ENCODE data around the gene GALNT1. TPM values are rescaled to one million over a fixed set of nuclear protein-coding genes. Genes with fewer than 3 reads are reported as not detected.

GALNT1 gene
- total RNA-seq, 1 experiment from 2014 or later: 77.9 TPM

DNA sequence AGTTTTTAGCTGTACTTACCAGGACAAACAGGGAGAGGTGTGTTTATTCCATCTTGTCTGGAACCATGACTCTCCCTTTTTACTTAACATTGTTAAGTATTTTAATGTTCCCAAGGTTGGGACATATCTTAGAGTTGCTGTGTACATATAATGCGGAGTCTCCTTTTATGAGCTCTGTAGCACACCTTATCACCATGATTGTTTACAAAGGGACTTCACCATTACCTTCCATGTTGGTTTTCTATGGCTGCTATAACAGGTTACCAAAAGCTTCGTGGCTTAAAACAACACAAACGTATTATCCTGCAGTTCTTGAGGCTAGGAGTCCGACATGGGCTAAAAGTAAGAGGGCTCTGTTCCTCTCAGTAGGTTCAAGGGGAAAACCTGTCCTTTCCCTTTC lies 164.3 kb downstream of the GALNT1 start:
- no peak overlapping the region for H3K9ac ChIP-seq (ENCODE audit: extremely low read depth, insufficient read length, low read length)
- no peak for TF ChIP-seq CTCF (conservative IDR thresholded peaks at IDR 0.05)
- H3K27me3 Mint-ChIP-seq (ENCODE audit: low read depth): peaks cover 13% of the 10 kb centered on the region
- H2AFZ ChIP-seq (ENCODE audit: low read length): no peak overlapping the region
- H3K79me1 ChIP-seq (ENCODE audit: insufficient read depth, low read depth, low read length, poor library complexity, severe bottlenecking): no peaks in the 10 kb centered on the region
- H3K56ac ChIP-seq (ENCODE audit: insufficient read length, low read depth, low read length): no peak overlapping the region
- no peaks in the 10 kb centered on the region for H3K27me3 ChIP-seq (ENCODE audit: insufficient read depth, low read length)
- H4K20me1 ChIP-seq (ENCODE audit: control insufficient read depth, insufficient read depth, insufficient read length): no peaks in the 10 kb centered on the region
- H3K4me1 ChIP-seq (ENCODE audit: insufficient read depth, low read length): no peaks in the 10 kb centered on the region; the same call in 1 of the 2 replicates
- no peak overlapping the region for H3K27ac Mint-ChIP-seq
- H3T11ph ChIP-seq (ENCODE audit: low read length): no peak overlapping the region
- peaks cover 0 to 14% (median 0%) of the 10 kb centered on the region in 3 experiments; a peak in 3 of 7 replicates for H3K36me3 Mint-ChIP-seq (ENCODE audit: insufficient read depth in 1 of 3, low read depth in 3 of 3)
- H2BK120ac ChIP-seq (ENCODE audit: low read depth, low read length, poor library complexity, severe bottlenecking): no peak overlapping the region
- no peak for DNase-seq
- no peak overlapping the region for H4K5ac ChIP-seq (ENCODE audit: insufficient read length, low read depth, low read length)
- no CpG with 5 or more reads among the region's 4 CpGs for WGBS (ENCODE audit: extremely low coverage, insufficient read length, low lambda C conversion rate)
- no peak overlapping the region for H3K18ac ChIP-seq (ENCODE audit: insufficient read length, low read depth, low read length)
- no peak overlapping the region for H4K8ac ChIP-seq (replicated peaks; ENCODE audit: insufficient read length, low read depth, low read length)
- H3K27ac ChIP-seq (ENCODE audit: insufficient read length, low read depth, low read length): no peak overlapping the region
- no peak overlapping the region for H4K91ac ChIP-seq (ENCODE audit: insufficient read length, low read depth, low read length)
- H3K9me3 ChIP-seq (ENCODE audit: control insufficient read depth, low read depth, low read length): no peaks in the 10 kb centered on the region
- H2BK5ac ChIP-seq (ENCODE audit: insufficient read length, low read length): no peak overlapping the region
- no peak overlapping the region for H3K4me3 Mint-ChIP-seq
- no peaks in the 10 kb centered on the region for H3K23me2 ChIP-seq (ENCODE audit: insufficient read length, low read depth, low read length, poor library complexity, severe bottlenecking)
- no peak overlapping the region for H2BK15ac ChIP-seq (ENCODE audit: low read depth, low read length)
- peaks cover 22 to 24% of the 10 kb centered on the region in 2 experiments for H3K4me1 Mint-ChIP-seq
- peaks cover 6% of the 10 kb centered on the region in 2 experiments; a peak in 4 of 5 replicates for H3K9me3 Mint-ChIP-seq
- no peak overlapping the region for H3K23ac ChIP-seq (ENCODE audit: insufficient read length, low read depth, low read length)
- H3K14ac ChIP-seq (ENCODE audit: insufficient read depth, low read length): no peak overlapping the region
- H3K4ac ChIP-seq (ENCODE audit: low read depth, low read length): no peak overlapping the region
- H2BK12ac ChIP-seq (ENCODE audit: insufficient read length, low read depth, low read length): no peak overlapping the region
- no peaks in the 10 kb centered on the region for H3K79me2 ChIP-seq (ENCODE audit: insufficient read depth, low read length)
- no peak overlapping the region for H2AK5ac ChIP-seq (ENCODE audit: insufficient read length, low read length)
- H2BK20ac ChIP-seq (ENCODE audit: low read depth, low read length, poor library complexity, severe bottlenecking): no peak overlapping the region
- no peak overlapping the region for H3K4me2 ChIP-seq (ENCODE audit: insufficient read depth, insufficient read length, low read length)
